ENCODE measurements around the gene PLEKHG3.

Gene PLEKHG3

DNA sequence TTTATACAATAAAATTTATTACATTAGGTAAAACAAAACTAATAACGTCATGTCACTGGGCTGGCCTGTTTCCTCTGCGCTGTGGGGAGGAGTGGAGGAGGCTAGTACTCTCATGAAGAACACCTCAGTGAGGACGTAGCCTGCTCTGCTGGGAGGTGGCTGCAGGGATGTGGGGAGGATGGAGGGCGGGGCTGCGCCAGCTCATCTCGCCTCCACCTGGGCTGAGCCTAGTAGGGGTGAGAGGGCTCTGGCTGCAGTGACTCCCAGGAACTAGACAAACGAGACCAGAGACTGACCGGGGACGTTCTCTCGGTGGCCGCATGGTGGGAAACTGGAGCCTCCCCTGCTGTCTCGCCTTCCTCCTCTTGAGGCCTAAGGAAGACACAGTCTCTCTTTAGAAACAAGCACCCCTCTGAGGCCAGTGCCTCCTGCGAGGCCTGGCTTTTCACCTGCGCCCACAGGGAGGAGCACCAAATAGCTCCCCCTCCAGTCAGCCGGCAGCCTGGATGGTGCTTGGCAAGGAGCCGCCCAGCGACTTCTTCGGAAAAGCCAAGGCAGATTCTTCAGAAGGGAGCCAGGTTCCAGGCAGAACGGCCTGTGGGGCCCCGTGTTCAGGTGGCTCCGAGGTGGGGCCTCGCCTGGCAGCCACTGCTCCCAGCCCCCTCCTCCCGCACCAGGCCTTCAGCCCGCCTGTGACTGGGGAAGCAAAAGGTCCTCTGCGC, 62.4 kb downstream of the PLEKHG3 start:
- DNase-seq: peak in 1 of 2 experiments; percentile 58

DNA sequence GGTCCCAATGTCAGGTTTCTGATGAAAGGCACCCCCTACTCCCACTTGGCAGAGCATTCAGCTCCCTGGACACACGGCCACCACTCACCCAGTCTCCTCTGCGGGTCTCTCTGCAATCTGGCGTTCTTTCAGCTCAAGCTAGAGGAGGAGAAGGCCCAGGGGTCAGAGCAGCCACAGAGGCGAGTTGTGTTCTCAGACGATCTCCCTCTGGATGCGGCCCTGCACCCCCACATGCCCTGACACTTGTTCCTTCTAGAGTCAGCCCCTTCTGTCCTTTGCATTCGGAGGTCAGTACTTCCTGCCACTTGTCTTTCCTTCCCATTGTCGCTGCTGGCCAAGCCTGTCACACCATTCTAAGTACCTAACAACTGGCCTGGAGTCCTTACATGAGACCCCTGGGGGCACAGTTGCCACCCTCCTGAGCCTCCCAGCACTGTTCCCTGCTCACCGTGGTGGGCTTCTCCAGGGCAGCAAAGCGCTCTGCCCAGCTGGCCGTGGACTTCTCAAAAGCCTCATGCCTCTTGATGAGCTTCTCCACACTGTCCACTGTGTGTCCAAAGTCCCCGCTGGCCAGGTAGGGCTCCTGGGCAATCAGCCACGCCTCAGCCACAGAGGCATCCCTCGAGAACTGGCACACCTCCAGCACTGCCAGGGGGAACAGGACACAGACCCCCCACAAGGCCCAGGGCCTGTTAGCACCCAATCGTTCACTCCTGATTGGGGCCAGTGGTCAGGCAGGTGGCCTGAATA, 63.2 kb downstream of the PLEKHG3 start:
- no peak for DNase-seq

DNA sequence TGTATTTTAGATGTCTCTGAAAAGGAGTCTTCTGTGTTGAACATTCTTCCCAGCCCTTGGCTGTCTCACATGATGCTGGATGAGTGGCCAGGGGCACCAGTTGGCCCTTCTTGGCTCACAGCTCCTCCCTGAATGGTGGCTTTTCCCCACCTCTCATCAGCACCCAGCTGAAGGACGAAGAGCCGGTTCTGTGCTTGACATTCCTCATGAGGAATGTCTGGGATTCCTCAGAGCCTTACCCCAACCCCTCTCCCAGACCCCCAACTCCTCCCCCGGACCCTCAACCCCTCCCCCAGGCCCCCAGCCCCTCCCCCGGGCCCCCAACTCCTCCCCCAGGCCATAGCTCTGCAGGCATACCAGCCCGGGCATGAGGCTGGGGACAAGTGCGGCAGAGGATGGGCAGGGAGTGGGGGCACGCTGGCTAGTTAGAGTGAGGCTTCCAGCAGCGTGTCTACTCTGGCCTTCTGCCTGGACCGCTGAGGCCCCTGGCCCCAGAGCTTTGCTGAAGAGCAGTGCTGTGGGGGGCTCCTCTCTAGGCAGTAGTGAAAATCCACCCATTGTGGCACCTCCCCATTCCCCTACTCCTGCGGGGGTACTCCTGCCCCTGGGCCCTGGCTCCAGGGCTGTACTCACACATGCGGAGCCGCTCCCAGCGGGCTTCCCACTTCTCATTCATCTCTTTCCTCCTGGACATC, 64.3 kb downstream of the PLEKHG3 start:
- no peak for DNase-seq

DNA sequence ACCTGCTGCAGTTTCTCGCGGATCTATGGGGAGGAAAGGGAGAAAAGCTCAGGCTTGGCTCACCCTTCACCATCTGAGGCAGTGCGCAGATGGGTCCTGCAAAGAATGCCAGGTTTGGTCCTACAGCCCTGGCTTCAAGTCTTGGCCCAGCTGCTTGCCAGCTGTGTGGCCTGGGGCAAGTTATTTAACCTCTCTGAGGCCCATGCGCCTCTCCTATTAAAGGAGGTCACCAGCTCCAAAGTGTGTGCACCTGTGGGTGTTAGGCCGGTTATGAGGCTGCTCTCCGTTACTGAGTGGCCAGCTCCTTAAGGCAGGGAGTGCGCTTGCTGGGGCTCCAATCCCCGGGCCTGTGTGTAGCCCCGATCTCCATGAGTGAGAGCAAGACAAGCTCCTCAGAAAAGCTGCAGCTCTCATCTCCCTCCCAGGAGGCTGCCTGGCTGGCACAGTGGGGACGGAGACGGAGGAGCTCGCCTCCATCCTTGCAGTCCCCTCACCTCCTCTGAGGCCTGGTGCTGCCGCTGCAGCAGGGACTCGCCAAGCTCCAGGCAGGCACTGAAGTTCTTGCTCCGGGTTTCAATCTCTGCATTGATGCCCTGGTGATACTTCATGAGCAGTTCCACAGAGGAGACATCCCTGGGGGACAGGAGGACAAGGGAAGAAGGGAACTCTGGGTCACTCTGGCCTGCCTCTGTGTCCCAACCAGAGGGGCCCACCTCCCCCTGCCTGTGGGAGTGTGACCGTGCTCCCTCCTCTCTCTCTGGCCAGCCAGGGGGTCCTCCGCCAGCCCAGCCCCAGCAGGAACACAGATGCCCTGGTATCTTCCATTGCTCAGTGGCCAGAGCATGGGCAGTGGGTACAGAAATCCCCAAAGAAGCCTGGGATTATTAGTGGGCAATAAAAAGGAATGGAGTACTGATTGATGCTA, 65.1 kb downstream of the PLEKHG3 start:
- no peak for DNase-seq

DNA sequence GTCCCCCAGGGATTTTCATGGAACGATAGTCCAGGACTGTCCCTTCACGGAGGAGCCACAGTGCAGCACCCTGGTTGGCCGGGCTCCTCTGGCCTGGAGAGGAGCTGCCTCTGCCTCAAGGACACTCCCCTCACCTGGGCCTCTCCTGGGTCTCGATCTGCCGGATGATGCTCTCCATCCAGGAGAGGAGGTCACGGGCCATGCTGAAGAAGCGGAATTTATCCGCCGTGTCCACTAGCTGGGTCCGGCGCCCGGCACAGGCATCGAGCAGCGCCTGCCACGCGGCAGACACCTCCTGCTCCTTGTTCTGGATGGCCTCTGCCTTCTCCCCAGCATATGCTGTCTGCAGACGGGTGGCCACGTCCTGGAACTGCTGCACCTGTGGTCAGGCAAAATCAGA, 66.5 kb downstream of the PLEKHG3 start:
- no peak for DNase-seq

DNA sequence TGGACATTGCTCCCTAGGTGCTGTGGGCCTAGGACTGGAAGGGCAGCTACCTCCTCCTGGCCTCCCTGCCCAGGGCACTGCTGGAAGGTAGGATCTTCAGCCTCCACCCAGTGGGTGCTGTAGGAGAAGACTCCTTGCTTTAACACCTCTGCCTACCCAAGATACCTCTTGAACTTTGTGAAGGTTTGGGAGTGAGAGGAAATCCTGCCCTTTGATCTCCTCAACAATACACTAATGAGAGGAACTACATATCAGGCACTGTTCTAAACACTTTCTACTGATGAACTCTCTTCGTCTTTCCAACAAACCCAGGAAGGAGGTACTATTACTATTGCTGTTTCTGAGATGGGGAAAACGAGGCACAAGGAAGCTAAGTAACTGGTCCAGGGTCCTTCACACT, 66.9 kb downstream of the PLEKHG3 start:
- DNase-seq: no peak

DNA sequence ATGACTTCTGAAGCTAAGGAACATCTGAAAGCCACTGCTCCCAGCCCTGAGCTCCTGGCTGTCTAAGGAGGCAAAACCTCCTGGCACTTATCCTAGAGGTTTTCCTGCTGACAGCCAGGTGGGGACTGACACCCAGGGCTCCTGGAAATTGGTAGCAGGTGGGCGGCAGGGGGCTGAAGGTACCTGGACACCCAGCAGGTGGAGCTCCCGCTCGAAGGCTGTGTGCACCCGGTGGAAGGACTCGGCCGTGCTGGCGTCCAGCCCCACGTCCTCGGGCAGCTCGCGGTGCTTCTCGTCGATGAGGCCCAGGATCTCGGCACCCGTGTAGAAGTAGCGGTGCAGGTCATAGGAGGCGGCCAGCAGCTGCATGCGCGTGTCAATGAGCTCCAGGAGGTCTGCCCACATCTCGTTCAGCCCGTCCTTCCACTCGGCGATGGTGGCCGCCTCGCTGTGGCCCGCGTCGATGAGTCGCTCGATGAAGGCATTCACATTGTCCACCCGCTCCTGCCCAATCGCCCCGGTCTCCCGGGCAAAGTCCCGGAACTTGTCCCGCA, 68.2 kb downstream of the PLEKHG3 start:
- peak in 1 of 2 experiments; percentile 10 for DNase-seq

DNA sequence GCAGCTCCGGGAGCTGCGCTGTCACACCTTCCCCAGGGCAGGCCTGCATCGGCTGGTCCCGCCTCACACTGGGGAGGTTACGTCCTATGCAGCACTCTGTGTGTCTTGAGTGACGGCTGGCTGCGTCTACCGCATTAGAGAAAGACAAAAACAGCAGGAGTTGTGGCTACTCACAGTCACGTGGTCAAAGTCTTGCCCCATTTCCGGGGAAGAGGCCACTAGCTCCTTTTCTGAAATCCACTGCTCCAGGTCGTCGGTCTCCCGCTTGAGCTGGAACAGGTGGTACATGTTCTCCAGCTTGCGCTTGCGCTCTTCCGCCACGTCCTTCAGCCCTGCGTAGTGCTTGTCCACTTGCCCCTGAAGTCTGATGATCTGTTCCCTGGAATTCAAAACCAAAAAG, 68.8 kb downstream of the PLEKHG3 start:
- no peak for DNase-seq

DNA sequence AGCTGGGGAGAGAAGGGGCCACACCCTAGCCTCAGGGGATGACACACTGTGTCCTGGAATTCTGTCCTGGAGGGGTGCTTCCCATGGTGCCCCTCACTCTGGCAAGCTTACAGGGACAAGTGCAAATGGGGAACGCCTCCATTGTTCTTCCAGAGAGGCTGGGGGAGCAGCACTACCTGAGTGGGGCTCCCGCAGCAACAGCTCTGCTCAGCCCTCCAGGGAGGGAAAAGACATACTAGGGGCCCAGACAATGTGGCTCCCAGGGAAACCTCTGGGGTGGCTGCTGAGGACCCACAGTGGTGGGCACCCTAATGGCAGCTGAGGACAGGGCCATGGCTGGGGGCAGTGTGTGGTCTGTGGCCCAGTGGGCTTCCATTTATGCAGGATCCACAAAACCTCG, 69.4 kb downstream of the PLEKHG3 start:
- DNase-seq: no peak

DNA sequence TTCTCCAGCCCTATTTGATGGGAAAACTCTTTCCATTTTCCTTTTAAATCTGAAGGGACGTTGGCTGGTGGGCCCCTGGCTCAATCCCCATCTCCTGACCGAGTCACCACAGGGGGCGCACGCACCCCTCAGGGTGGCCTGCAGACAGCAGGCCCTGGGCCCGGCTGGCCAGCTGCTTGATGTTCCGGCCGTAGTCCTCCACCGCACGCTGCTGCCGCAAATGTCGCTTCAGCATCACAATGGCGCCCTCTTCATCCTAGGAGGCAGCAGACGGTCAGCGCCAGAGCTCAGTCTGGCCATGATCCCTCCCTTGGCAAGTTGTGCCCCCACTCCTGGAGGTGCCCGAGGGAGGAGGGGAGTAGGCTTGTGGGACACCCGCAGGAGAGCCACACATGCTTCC, 70.0 kb downstream of the PLEKHG3 start:
- DNase-seq: no peak

DNA sequence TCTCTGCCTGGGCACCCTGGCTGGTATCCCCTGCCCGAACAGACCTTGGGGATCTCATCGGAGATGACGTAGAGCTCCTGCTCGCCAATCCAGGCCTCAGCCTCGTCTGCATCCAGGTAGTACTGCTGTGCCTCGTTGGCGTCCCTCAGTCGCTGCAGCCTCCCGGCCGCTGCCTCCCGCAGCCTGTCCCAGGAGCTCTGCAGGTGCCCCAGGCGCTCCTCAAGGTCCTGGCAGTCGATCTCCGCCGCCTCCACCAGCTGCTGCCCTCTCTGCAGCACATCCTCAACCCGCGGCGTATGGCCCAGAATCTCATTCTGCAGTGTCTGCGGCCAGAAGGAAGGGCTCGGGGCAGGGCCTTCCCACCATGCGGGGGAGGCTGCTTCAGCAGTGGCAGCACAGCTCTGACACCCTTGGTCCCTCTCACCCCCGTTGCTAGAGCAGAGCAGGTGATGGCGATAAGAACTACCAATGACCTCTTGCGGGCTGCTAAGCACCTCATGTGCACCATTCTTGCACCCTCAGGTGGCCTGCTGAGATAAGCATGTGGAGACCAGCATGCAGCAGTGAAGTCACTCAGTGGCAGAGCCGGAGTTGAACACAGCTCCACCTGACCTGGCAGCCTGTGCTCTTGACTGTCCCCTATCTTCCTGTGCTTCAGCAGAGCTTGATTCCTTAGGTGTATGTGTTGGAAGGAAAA, 71.0 kb downstream of the PLEKHG3 start:
- DNase-seq: no peak

DNA sequence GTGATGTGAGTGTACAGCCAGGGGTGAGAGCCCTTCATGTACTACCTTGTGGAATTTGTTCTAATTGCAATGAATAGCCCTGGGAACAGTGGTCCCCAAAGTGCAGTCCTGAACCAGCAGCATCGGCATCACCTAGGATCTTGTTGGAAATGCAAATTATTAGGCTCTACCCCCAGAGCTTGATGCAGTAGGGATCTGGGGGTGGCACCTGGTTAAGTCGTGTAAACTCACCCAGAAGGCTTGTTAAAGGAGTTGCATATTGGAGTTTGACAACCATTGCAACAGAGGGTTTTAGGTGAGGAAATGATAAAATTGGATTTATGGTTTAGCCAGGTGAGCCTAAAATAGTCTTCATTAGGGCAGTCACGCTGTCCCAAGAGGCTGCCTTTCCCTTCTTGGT, 73.2 kb downstream of the PLEKHG3 start:
- DNase-seq: no peak

DNA sequence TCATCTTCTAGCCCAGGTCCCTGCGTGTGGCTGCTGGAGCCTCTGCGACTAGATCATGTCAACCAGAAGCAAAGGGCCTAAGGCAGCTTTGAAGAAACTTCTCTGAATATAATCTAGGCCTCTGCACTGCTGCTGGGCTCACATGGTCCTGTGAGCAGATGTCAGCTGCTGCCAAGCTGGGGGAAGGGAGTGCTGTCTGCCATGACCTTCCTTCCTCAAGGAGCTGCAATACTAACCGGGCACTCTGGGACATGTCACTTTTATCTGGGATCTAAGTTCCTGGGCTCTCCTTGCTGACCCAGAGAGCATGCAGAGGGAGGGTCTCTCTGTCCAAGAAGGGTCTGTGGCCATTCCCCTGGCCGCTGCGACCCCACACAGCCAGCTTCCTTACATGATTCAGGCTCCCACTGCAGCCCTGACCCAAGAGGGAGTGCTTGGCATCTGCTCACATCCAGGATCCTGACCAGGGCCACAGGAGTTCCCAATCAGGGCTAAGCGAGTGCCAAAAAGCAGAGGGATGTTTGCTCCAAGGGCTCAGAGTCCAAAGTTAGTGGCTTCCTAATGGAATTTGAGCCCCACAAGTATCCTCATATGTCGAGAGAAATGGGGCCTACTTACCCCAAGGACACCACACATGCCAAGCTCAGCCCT, 74.0 kb downstream of the PLEKHG3 start:
- no peak for DNase-seq

DNA sequence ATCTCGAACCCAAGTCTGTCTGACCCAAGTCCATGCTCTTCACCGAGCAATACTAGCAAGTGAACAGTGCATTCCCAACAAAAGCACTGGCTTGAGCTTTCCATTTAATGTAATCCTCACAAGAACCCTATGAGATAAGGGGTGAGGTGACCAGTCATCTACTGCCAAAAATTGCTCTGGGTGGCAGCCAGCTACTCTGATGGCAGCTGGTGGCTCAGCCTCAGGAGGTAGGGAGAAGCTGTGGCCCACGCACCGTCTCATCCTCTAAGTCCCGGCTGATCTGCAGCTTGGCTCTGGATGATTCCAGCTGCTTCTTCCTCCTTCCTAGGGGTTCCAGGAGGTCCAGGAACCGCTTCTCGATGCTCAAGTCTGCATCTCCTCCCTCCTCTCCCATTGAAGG, 75.2 kb downstream of the PLEKHG3 start:
- DNase-seq: no peak

DNA sequence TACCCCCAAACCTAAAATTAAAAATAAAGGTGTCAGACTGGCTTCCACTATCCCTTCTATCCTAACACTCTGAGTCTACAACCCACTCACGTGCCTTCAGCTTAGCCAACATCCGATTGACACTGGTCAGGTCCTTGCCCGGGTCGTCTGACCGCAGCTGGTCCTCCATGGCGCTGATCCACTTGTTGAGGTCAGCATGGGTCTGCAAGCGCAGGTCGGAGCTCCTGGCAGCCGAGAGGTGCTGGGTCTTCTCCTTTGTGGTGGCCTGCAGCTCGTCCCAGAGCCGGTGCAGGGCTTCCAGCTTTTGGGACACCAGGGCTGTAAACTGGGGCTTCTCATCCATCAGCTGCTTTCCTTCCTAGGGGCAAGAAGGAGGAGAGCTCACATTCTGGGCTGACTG, 78.0 kb downstream of the PLEKHG3 start:
- DNase-seq: no peak

DNA sequence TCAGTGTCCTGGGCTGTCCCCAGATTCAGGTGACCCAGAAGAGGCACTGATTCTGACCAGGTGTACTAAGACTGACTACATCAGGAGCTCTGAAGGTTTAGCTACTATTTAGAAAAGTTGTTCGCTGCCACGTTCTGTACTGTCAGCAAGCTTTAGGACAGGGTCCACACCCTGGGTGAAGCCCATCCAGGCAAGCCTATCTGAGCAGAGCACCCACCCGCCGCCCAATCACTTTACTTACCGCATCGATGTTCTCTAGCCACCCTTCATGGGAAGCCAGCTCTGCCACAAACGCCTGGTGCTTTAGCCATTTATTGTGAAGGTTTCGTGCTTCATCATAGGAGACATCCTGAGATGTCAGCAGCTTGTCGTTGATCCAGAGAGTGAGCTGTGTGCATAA, 79.8 kb downstream of the PLEKHG3 start:
- no peak for DNase-seq

DNA sequence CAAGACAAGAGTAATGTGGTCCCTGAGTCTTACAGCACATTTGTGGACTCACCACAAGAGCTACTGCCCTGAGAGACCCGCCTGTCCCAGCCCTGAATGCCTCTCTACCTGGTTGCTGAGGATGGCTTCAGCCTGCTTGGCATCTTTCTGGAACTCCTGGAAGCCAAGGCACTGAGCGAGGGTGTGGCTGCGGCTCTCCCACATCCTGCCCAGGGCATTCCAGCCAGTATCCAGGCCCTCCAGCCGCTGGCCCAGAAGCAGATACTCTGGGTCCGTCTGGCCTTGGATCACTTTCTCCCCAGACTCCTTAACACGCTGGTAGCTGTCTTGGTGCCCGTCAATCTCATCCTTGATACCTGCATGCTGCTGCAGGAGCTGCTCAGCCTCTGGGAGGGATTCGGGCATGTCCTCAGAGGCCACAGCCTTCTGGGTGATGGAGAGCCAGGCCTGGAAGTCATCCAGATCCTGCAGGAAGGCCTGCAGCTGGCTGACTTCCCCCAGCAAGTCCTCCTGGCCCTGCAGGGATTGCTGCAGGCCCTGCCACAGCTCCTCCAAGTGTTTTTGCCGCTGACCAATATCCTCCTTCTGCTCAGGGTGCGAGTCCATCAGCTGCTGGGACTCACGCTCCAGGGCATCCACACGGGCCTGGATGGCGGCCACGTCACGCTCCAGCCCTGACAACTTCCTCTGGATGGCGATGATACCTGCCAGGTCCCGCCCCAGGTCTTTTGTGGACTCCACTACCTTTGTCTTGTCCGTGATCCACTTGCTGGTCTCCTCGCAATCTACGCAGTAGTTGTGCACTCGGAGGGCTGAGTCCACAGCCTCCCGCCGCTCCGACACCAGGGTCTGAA, 82.3 kb downstream of the PLEKHG3 start:
- no peak for DNase-seq

DNA sequence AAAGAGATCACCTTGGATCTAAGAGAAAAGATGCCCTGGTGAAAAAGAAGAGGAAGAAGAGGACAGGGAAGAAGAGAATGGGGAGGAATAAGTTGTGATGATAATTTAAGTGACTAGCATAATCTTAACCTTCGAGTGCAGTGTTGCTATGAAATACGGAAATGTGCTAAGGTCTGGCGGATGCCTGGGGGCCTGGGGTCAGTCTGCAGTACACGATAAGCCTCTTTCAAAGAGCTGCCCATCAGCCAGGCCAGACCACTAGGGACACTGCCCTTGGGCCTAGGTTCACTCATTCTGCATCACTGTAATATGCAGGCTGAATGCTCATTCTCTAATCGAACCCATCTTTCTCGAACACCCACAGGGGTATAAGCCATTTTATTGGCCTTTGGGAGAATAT, 83.4 kb downstream of the PLEKHG3 start:
- no peak for DNase-seq

DNA sequence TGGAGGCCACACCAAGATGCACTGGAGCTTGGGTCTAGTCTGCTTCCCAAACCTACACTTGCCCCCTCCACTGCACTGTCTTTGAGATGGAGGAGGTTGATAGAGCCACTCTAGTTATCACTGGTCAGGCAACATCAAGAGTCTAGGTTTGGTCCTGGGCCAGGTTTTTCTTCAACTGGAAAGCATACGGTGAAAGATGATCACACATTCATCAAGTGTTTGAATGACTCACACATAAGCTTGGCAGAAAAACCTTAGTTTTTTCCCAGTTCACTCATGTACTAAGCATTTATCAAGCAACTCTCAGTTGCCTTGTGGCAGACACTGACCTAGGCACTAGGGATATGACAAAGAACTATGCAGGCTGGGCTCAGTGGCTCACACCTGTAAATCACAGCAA, 84.5 kb downstream of the PLEKHG3 start:
- DNase-seq: no peak

DNA sequence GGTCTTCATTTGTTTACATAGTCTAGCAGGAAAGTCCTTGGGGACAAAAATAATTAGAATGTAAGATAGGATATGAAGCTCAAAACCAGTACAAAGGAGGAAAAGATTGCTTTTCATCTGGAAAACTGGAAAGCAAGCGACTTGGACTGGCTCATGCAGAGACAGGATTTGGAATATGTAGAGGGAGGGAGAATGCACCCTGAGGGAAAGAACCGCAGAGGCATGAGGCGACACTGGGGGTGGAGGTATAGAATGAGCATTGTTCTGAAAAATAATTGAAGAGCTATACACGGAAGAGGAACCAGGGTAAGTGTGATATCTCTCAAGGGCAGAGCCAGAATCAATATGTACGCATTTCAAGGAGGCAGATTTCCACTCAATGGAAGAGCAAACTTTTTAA, 85.5 kb downstream of the PLEKHG3 start:
- no peak for DNase-seq

Measured in NCI-H526 (cell line).